HG02763 (cell line): ENCODE measurements around the gene SFMBT1.
"Not testable (repeated sequence)": the region's sequence is repeated elsewhere in the genome, so short reads cannot be mapped to it uniquely, and the experiment has no call there.

Experiments used
- ATAC-seq: cut with Tn5 transposase; IDR thresholded peaks from one replicate; pipeline ENCODE4 v1.9.1; 2021; ENCODE audit warnings: mild to moderate bottlenecking, moderate library complexity; ENCODE audit not compliant: unreplicated experiment

Gene SFMBT1

DNA sequence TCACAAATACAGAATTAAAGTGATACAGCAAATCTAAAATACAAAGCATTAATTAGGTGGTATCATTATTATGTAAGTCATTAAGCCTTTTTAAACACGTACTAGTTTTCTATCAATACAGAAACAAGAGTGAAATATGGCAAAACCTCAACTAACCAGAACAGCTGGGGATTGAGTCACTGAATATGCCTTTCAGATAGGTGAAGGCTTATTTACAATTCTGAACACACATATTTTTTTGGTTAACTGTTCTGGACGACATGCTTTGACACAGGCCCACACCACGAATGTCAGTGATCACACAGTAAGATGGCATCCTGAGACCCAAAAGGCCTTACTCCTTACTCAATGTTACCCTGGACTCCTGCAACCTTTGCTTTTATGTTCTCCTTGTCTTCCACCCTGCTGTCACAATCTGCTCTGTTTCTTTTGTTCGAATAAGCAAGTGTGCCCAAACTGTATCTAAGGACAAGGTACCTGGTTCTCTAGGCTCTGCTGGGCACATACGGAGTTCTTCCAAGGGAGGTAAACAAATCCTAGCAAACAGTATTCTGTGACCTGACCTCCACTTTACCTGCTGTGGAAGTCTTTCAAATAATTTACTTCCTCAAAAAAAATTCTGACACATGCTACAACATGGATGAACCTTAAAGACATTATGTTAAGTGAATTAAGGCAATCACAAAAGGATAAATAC is 7.0 kb downstream of the SFMBT1 start:
- no peak for ATAC-seq

DNA sequence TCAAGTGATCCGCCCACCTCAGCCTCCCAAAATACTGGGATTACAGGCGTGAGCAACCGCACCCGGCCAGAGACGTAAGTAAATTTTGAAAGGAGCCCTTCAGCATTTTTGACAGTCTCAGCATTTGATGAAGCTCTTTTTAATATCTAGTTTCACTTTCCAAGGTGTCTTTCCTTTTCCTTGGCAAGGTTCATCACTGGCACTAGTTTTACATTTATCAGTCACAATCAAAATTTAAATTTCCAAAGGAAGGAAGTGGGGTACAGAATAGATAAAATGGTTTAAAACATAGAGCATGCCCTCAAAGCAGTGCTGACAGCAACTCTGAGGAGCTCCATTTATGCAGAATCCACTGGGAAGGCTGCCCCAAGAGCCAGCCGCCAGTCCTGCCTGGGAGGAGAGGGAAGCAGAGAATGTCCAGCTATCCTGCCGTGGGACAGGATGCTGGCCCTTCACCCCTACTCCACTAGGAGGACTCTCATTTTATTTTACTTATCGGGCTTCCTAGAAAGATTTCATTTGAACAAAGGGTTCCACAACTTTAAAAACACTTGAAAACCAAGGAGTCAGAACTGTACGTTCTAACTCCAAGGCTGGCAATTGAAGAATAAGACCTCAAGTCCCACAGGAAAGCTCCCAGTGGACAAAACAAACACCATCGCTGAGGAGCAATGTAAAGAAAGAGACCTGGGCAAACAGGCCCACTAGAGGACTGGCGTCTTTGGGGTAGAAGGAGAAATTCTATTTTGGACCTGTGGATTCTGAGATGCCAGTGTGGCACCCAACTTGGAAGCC is 9.9 kb downstream of the SFMBT1 start:
- no peak for ATAC-seq

DNA sequence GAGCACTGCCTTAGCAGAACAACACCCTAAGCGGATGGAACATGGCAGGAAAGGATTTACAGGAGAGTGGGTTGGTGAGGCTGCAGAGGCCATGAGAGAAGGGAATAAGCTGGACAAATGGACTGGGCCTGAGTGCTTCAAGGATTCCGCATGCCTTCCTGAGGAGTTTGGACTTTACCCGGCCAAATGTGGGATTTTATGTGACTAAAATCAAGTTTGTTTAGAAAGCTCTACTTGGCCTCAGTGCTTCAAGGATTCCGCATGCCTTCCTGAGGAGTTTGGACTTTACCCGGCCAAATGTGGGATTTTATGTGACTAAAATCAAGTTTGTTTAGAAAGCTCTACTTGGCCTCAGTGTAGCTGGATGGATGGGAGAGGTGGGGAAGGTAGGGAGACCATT is 10.9 kb downstream of the SFMBT1 start:
- ATAC-seq, result not testable (repeated sequence)

DNA sequence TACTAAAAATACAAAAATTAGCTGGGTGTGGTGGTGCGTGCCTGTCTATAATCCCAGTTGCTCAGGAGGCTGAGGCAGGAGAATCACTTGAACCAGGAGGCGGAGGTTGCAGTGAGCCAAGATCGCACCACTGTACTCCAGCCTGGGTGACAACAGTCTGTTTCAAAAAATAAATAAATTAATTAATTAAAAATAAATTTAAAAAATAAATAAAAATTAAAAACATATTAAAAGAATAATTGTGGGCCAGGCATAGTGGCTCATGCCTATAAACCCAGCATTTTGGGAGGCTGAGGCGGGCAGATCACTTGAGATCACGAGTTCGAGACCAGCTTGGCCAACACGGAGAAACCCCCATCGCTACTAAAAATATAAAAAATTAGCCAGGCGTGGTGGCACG is 11.5 kb downstream of the SFMBT1 start:
- not testable (repeated sequence) for ATAC-seq

DNA sequence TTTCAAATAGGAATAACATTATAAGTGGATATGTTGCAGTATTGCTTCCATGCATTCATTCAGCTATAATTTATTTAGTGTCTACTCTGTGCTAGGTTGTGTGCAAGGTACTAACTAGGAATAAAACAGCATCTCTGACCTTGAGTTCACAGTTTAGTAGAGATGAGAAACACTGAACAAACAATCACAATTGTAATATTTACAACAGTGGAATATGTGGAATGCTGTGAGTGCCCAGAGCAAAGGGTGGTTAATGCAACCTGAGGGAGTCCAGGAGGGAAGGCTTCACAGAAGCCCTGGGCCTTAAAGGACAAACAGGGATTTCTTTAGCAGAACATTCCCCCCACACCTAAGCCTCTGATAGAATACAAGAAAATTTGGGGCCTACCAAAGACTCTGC is 13.3 kb downstream of the SFMBT1 start:
- ATAC-seq, result no peak

DNA sequence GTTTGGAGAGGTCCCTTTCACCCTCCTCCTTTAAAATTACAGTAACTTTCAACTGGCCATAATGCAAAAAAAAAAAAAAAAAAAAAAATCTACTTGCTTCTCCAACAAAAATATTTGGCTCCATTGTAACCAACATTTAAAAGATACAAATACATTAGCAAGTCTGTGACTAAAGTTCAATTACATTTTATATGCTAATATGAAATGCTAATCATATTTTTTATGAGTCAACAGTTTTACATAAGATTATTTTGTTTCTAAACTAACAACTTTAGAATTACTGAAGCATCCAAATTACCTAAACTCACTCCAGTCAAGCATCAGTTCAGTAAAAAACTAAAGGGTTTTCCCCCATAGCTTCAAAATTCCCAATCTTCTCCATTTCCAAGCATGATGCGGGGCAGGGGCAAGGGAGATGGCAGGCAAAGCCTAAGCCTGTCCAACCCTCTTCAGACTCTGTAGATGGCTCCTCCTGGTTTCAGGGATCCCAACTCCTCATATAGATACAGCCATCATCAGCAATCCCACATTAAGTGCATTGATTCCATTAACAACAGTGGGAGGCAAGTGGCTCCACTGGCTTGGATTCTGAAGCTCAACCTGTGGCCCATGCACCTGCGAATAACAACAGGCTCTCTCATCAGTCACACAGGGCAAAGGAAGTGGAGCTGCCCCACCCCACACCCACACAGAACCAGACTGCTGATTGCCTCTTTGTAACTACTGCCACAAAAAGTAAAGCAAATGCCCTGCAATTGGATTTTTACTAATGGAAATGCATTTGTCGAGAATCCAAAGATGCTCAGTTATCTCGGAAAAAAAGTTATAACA is 15.0 kb downstream of the SFMBT1 start:
- no peak for ATAC-seq

DNA sequence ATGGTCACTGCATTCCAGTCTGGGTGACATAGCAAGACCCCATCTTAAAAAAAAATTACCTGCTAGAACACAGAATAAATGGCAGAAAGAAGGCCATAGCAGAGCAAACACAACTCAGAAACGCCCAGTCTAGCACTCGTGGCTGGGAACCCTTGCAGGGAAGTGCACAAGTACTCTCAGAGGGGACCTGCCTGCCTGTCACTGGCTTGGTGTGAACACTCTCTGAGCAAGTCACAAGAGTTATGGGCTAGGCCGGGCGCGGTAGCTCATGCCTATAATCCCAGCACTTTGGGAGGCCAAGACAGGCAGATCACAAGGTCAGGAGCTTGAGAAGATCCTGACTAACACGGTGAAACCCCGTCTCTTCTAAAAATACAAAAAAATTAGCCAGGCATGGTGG is 17.2 kb downstream of the SFMBT1 start:
- ATAC-seq, result no peak

DNA sequence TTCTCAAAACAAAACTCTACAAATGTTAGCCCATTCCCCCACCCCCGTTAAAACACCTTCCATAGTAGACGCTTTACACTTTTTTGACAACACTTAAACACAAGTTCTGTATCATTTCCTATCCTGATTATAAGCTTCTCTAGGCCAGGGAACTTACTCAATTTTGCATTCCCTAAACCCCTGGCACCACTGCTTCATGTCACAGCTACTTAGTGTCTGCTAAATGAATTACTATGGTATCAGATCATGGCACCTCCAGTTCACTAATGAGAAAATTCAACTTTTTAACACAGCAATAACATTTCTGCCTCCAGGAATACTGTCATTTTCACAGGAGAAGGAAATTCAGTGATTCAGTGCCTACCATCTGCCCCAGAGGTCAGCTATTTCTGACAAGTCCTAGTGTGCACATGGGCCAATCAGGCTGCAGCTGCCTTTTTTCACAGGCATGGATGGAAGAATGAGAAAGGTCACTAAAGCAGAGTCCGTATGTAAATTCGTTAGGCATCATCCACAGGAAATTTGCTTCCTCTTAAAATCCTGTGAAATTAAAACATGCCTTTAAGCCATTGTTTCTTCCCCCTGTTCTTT is 18.5 kb downstream of the SFMBT1 start:
- no peak for ATAC-seq

DNA sequence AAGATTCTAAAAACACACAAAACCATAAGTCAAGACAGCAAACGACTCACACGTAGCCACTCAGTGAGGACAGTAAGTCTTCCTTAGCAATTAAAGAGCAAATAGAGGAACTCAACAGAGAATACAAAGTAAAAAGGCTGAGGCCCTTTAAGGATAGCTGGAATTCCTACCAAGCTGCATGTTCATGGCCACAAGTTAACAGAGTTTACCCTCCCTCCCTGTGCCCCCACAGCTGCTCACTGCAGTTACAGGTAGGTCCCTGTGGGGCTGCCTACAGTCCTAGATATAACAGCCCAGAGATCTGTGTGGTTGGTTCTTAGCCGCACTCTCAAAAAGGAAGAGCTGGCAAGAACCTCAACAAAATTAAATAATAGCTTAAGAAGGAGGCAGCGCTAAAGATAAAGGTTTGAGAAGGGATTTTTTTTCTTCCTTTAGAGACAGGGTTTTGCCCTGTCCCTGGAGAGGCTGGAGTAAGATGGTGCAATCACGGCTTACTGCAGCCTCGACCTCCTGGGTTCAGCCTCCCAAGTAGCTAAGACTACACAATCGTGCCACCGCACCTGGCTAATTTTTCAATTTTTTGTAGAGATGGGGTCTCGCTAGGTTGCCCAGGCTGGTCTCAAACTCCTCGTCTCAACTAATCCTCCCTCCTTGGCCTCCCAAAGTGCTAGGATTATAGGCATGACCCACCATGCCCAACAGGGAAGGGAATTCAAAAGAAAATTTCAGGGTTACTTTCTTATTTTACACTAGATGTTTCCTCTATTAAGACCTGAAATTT is 19.3 kb downstream of the SFMBT1 start:
- no peak for ATAC-seq

DNA sequence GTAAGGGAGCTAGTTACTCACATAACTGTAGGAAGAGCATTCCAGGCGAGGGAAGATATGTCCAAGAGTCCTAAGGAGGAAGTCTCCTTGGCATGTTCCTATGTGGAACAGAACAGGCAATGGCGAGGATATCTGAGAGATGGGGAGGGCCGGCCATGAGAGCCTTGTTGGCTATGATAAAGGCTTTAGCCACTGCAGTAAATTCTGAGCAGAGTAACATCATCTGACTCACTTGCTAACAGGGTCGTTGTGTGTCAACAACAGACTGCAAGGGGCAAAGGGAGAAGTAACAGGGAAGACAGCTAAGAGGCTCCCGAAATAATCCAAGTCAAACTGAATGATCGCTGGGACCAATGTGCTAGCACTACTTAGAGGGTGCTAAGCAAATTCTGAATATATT is 21.6 kb downstream of the SFMBT1 start:
- ATAC-seq, result no peak

DNA sequence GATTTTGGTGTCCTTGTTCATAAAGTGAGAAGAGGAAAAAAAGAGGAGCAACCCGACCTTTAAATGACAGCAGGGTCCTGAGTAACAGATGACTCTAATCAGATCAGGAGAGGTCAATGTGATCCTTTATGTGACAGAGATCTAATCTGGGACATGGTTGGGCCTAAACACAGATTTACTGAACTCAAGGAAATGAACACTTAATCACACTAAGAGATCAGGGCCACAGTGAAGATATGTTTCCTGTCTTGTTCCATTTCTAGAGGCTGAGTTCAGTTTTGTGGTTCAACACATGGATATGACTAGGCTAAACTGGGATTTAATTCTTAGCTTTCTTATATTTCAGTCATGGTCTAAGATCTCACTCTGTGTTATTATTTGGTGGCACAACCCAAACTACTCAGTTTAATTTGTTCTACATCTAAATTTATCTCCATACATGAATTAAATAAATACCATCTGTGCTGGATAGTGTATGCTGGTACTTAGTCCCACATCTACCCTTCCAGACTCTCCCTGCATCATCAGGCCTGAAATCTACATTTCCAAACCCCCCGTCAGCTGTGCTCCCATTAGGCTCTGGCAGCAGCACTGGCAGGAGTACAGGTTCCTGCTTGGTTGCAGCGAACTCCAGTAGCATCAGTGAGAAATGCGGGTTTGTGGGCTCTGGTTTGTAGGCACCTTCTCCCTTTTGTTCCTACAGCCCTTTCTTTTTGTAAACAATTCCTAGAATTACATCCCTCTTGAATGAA is 22.6 kb downstream of the SFMBT1 start:
- no peak for ATAC-seq

DNA sequence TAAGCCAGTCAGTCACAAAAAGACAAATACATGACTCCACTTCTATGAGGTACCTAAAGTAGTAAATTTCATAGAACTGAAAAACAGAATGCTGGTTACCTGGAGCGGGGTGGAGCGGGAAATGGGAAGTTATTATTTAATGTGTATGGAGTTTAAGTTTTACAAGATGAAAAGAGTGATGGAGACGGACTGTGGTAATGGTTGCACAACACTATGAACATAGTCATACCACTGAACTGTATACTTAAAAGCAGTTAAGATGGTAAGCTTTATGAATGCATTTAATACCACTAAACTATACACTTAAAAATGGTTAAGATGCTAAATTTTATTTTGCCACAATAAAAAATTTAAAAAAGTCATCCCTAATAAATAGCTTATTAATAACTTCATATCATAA is 23.2 kb downstream of the SFMBT1 start:
- ATAC-seq, result no peak

DNA sequence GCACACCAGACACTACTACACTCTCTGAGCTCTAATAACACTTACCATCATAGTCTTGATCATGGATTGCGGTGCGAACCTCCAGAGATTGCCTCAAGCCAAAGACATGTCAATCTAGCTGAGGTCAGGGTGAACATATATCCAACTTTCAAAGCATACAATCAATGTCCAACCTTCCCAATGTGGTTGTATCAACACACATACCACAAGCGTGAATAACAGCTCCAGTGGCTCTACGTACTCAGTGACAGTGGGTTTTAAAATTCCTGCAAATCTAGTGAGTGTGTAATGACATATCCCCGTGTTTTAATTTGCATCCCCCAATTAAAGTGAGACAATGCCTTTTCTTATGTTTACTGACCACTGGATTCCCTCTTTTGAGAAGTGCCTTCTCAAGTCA is 29.6 kb downstream of the SFMBT1 start:
- ATAC-seq, result no peak

DNA sequence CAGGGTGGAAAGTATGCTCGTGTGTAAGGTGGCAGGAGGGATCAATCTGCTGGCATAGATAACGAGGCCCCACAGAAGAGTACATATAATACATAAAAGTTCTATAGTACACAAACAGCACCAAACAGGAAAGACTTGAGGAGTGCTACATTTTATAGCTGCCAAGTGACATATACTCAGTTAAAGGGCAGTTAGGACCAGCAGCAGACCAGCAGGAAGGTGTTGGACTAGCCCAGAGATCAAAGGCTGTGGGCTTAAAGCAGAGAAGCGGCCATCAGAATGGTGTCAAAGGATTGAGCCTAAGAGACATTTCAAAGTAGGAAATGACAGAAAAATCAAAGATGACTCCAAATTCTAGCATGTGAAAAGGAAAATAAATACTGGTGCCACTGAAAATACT is 34.5 kb downstream of the SFMBT1 start:
- ATAC-seq, result no peak

DNA sequence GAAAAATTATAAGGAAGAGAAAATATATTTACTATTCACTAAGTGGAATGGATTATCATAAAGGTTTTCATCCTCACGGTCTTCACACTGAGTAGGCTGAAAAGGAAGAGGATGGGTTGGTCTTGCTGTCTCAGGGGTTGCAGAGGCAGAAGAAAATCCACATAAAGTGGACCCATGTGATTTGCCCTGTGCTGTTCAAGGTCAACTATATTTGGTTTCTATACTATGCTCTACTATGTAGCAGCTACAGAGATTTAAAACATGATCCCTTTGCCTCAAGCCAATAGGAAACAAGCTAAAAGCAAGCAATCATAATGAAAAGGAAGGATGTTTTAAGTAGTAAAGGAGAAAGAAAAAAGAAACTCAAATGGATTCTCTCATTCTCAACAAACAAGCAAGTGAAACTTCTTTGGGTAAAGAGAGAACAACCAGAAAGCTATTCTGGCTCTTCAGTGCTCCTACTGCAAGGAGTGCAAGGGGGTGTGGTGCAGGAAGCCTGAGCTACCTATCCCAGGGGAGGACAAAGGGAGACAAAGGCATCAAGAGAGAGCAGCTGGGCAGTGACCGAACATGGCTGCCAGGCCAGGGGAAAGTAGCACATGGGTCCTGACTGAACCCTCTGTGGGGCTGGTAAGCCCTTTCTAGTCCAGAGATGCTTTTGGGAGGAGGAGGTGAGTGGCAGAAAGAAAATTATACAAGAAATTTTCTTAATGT is 35.9 kb downstream of the SFMBT1 start:
- ATAC-seq, result no peak

DNA sequence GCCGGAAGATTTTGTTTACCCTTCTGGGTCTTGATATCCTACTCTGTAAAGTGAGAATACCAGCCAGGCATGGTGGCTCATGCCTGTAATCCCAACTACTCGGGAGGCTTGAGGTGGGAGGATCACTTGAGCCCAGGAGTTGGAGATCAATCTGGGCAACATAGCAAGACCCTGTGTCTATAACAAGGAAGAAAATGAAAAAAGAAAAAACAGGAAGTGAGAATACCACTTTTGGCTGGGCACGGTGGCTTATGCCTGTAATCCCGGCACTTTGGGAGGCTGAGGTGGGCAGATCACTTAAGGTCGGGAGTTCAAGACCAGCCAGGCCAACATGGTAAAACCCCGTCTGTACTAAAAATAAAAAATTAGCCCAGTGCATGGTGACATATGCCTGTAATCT is 36.9 kb downstream of the SFMBT1 start:
- no peak for ATAC-seq

DNA sequence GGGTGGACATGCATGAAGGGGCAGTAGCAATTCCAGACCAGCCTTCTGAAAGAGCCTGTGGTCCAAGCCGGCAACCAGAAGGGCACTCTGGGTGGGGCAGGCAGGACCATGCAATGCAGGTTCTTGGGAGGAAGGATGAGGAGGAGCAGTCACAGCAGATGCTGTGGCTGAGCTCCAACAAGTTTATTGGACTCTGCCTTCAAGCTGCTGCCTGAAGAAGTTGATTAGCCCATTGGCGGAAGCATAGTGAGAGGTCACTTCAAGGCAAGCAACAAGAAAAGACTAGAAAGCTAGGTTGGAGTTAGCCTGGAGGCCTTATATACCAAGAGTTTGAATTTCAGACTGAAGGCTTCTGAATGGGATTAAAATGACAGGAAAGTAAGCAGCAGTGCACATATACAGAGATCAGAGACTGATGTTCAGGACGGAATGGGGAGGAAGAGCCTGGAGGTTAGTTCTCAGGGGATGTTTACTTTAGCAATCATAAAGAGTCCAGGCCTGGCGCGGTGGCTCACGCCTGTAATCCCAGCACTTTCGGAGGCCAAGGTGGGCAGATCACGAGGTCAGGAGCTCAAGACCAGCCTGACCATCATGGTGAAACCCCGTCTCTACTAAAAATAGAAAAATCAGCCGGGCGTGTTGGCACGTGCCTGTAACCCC is 39.9 kb downstream of the SFMBT1 start:
- no peak for ATAC-seq

DNA sequence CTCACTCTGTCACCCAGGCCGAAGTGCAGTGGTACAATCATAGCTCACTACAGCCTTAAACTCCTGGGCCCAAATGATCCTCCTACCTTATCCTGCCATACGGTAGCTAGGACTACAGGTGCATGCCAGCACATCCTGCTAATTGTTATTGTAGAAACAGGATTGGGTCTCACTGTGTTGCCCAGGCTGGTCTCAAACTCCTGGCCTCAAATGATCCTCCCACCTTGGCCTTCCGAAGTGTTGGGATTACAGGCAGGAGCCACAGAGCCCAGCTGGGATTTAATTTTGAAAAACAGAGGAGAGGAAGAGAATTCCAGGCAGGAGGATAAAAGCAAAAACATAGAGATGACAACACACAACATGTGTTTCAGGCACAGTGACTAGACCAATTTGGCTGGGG is 40.5 kb downstream of the SFMBT1 start:
- no peak for ATAC-seq

DNA sequence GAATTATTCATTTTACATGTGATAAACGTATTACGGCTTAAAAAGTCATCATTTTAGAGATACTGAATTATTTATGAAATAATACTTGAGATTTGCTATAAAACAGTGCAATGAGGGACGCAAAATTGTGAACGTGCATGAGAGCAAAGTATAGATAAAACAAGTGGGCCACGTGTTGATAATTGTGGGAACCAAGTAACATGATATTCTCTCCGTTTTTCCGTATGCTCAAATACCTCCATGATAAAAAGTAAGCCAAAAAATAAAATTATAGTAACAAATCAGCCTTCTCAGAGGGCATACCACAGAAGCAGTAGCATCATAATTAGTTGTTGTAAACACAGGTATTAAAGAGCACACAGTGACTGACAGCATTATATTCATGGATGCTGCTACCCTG is 42.6 kb downstream of the SFMBT1 start:
- no peak for ATAC-seq
